ENCODE results near the gene ATOSB. TPM values are rescaled to one million over a fixed set of nuclear protein-coding genes. Genes with fewer than 3 reads are reported as not detected.

The ATOSB gene
- total and polyA plus RNA-seq, 9 of the 15 experiments (the other 6 are each of a cell fraction or from before 2014, with no cell fraction given): 0.45 to 8.0 (median 4.2) TPM

DNA sequence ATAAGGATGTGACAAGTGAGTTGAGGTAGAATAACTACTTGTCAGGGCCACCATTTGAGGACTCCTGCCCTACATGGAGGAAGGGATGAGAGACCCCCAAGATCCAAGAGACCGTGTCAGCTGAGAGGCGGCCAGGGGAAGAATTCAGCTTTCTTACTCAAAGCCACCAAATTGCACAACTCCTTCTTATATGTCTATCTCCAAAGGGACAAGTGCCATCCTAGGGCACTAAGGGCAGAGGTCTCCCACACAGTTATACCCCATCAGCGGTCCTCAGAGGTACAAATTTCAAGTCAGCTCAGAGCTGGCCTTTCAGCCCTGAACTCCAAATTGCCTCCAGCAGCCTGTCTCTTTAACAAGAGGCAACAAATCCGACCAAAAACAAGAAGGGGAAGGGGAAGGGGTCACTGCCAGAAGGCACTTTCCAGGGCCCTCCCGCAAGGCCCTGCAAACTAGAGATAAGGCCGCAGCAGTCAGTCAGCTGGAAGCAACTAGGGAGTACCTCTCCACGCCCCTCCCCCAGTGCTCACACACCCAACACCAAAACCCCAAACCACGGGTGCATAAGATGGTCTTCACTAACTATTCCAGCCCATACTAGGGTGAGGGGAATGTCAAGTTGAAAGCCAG is 6.6 kb downstream of the ATOSB start (continued):
- TF ChIP-seq ATF7 (IDR thresholded peaks at IDR 0.05) (peak; percentile 66), HOXB6 (CRISPR knock-in tag; IDR thresholded peaks at IDR 0.05; ENCODE audit: borderline replicate concordance) (no peak), MBD2 (IDR thresholded peaks at IDR 0.05; ENCODE audit: borderline replicate concordance, low read depth) (peak; percentile 73), CBX8 (IDR thresholded peaks at IDR 0.05; ENCODE audit: borderline replicate concordance, extremely low read depth, low read depth, low read length, poor library complexity, severe bottlenecking) (no peak), MTA3 (IDR thresholded peaks at IDR 0.05; ENCODE audit: borderline replicate concordance) (0 out of 2 replicates have a peak, but pooled peaks have one; percentile 73), KDM5B (IDR thresholded peaks at IDR 0.05; ENCODE audit: insufficient replicate concordance, low read depth, low read length) (no peak), SMAD2 (IDR thresholded peaks at IDR 0.05; ENCODE audit: low read depth, low read length) (no peak), TCF7L2 (IDR thresholded peaks at IDR 0.05; ENCODE audit: low read depth, low read length) (no peak), MCM2 (IDR thresholded peaks at IDR 0.05; ENCODE audit: low read depth) (no peak), HNRNPUL1 (IDR thresholded peaks at IDR 0.05; ENCODE audit: low read length) (no peak), ZNF239 (CRISPR knock-in tag; IDR thresholded peaks at IDR 0.05) (no peak), SIRT6 (IDR thresholded peaks at IDR 0.05; ENCODE audit: low read depth, low read length) (no peak), PTTG1 (tag; IDR thresholded peaks at IDR 0.05; ENCODE audit: low read depth) (no peak)
- TF ChIP-seq, protein P1, sequence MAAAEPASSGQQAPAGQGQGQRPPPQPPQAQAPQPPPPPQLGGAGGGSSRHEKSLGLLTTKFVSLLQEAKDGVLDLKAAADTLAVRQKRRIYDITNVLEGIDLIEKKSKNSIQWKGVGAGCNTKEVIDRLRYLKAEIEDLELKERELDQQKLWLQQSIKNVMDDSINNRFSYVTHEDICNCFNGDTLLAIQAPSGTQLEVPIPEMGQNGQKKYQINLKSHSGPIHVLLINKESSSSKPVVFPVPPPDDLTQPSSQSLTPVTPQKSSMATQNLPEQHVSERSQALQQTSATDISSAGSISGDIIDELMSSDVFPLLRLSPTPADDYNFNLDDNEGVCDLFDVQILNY (CRISPR knock-in tag; IDR thresholded peaks at IDR 0.05): no peak
- TF ChIP-seq, protein P2, sequence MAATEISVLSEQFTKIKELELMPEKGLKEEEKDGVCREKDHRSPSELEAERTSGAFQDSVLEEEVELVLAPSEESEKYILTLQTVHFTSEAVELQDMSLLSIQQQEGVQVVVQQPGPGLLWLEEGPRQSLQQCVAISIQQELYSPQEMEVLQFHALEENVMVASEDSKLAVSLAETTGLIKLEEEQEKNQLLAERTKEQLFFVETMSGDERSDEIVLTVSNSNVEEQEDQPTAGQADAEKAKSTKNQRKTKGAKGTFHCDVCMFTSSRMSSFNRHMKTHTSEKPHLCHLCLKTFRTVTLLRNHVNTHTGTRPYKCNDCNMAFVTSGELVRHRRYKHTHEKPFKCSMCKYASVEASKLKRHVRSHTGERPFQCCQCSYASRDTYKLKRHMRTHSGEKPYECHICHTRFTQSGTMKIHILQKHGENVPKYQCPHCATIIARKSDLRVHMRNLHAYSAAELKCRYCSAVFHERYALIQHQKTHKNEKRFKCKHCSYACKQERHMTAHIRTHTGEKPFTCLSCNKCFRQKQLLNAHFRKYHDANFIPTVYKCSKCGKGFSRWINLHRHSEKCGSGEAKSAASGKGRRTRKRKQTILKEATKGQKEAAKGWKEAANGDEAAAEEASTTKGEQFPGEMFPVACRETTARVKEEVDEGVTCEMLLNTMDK (IDR thresholded peaks at IDR 0.05; ENCODE audit: borderline replicate concordance, insufficient read depth, low read depth, low read length, poor library complexity, severe bottlenecking): no peak
- TF ChIP-seq, protein P3, sequence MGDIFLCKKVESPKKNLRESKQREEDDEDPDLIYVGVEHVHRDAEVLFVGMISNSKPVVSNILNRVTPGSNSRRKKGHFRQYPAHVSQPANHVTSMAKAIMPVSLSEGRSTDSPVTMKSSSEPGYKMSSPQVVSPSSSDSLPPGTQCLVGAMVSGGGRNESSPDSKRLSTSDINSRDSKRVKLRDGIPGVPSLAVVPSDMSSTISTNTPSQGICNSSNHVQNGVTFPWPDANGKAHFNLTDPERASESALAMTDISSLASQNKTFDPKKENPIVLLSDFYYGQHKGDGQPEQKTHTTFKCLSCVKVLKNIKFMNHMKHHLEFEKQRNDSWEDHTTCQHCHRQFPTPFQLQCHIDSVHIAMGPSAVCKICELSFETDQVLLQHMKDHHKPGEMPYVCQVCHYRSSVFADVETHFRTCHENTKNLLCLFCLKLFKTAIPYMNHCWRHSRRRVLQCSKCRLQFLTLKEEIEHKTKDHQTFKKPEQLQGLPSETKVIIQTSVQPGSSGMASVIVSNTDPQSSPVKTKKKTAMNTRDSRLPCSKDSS (IDR thresholded peaks at IDR 0.05; ENCODE audit: low read depth, partially characterized antibody): no peak
- TF ChIP-seq, protein P4, sequence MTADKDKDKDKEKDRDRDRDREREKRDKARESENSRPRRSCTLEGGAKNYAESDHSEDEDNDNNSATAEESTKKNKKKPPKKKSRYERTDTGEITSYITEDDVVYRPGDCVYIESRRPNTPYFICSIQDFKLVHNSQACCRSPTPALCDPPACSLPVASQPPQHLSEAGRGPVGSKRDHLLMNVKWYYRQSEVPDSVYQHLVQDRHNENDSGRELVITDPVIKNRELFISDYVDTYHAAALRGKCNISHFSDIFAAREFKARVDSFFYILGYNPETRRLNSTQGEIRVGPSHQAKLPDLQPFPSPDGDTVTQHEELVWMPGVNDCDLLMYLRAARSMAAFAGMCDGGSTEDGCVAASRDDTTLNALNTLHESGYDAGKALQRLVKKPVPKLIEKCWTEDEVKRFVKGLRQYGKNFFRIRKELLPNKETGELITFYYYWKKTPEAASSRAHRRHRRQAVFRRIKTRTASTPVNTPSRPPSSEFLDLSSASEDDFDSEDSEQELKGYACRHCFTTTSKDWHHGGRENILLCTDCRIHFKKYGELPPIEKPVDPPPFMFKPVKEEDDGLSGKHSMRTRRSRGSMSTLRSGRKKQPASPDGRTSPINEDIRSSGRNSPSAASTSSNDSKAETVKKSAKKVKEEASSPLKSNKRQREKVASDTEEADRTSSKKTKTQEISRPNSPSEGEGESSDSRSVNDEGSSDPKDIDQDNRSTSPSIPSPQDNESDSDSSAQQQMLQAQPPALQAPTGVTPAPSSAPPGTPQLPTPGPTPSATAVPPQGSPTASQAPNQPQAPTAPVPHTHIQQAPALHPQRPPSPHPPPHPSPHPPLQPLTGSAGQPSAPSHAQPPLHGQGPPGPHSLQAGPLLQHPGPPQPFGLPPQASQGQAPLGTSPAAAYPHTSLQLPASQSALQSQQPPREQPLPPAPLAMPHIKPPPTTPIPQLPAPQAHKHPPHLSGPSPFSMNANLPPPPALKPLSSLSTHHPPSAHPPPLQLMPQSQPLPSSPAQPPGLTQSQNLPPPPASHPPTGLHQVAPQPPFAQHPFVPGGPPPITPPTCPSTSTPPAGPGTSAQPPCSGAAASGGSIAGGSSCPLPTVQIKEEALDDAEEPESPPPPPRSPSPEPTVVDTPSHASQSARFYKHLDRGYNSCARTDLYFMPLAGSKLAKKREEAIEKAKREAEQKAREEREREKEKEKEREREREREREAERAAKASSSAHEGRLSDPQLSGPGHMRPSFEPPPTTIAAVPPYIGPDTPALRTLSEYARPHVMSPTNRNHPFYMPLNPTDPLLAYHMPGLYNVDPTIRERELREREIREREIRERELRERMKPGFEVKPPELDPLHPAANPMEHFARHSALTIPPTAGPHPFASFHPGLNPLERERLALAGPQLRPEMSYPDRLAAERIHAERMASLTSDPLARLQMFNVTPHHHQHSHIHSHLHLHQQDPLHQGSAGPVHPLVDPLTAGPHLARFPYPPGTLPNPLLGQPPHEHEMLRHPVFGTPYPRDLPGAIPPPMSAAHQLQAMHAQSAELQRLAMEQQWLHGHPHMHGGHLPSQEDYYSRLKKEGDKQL (CRISPR knock-in tag; IDR thresholded peaks at IDR 0.05; ENCODE audit: borderline replicate concordance): no peak
